ENCODE data around the gene EP400.

- no peak for TF ChIP-seq CTCF (IDR thresholded peaks at IDR 0.05; ENCODE audit: low read depth, low read length)
- no peak for TF ChIP-seq POLR2A (IDR thresholded peaks at IDR 0.05; ENCODE audit: extremely low read depth, insufficient read length)
- TF ChIP-seq MAX (IDR thresholded peaks at IDR 0.05; ENCODE audit: low read depth, low read length): no peak
- TF ChIP-seq MYC (IDR thresholded peaks at IDR 0.05; ENCODE audit: low read depth, low read length): no peak
Measured at GRCh38 chr12:132012919-132013568, 63.3 kb downstream of the EP400 start.

Measured in NB4 (cell line).